ENCODE measurements around the gene PNPLA5.

DNA sequence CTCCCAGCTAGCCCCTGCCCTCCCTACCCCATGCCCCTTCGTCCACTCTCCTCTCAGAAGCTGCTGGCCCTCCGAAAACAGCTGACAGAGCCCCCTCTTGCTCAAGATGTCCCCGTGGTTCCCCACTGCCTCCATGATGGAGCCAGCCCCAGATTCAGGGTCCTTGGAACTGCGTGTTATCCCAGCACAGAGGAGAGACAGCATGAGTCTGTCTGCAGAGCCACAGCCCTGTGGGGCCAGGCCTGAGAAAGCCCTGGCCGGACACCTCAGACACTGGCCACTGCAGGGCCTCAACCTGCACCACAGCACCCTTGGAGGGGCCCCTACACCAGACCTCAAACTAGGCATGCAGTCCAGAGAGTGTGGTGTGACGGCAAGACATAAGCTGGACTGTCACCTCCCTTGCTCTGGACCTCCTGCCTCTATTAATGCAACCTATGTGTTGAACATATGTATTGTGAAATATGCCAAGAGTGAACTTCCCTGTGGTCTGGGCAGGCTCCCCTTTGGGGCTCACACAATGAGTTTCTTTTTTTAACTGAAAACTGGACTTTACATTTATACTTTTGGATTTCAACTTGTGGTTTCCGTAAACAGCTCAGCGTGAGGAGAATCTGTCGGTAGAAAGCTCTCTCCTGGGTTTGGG, 9.6 kb downstream of the PNPLA5 start:
- TF ChIP-seq POLR2AphosphoS5 (IDR thresholded peaks at IDR 0.05): no peak
- TF ChIP-seq, protein P1, sequence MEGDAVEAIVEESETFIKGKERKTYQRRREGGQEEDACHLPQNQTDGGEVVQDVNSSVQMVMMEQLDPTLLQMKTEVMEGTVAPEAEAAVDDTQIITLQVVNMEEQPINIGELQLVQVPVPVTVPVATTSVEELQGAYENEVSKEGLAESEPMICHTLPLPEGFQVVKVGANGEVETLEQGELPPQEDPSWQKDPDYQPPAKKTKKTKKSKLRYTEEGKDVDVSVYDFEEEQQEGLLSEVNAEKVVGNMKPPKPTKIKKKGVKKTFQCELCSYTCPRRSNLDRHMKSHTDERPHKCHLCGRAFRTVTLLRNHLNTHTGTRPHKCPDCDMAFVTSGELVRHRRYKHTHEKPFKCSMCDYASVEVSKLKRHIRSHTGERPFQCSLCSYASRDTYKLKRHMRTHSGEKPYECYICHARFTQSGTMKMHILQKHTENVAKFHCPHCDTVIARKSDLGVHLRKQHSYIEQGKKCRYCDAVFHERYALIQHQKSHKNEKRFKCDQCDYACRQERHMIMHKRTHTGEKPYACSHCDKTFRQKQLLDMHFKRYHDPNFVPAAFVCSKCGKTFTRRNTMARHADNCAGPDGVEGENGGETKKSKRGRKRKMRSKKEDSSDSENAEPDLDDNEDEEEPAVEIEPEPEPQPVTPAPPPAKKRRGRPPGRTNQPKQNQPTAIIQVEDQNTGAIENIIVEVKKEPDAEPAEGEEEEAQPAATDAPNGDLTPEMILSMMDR (IDR thresholded peaks at IDR 0.05 in 8 of 11, conservative IDR thresholded peaks at IDR 0.05 in 3 of 11): no peak
